A172 (cell line): ENCODE results near the gene TWIST1. TPM values are rescaled to one million over a fixed set of nuclear protein-coding genes. Genes with fewer than 3 reads are reported as not detected.

ENCODE experiments used
- DNase-seq: peaks from one replicate; pipeline ENCODE4 v3.0.0-alpha.2; 2015; ENCODE audit warnings: low spot score
- total RNA-seq: library from RNA; depleted of rRNA; stranded (reverse); fragments of >200 nt; shearing (Covaris generic); gene quantifications from 2 replicates; pipeline ENCODE4 v1.2.3, GENCODE V29; 2014; rRNA removed

Gene TWIST1
- total RNA-seq, 1 experiment from 2014 or later = 20.9 TPM

GRCh38 chr7:19097165-19098055 is 20.0 kb downstream of the TWIST1 start:
- no peak for DNase-seq

GRCh38 chr7:19095353-19095860 is 22.0 kb downstream of the TWIST1 start:
- no peak for DNase-seq

GRCh38 chr7:19094598-19095352 is 22.7 kb downstream of the TWIST1 start:
- no peak for DNase-seq

- no peak for DNase-seq
Measured at GRCh38 chr7:19094138-19094537, 23.3 kb downstream of the TWIST1 start.

- DNase-seq = no peak
Measured at GRCh38 chr7:19091550-19092200, 25.8 kb downstream of the TWIST1 start.

- no peak for DNase-seq
Measured at GRCh38 chr7:19090526-19090925, 26.9 kb downstream of the TWIST1 start.

GRCh38 chr7:19089797-19090196 is 27.6 kb downstream of the TWIST1 start:
- no peak for DNase-seq

GRCh38 chr7:19089378-19089777 is 28.1 kb downstream of the TWIST1 start:
- no peak for DNase-seq

- no peak for DNase-seq
Measured at GRCh38 chr7:19080093-19080492, 37.3 kb downstream of the TWIST1 start.

- peak; percentile 41 for DNase-seq
Measured at GRCh38 chr7:19079066-19079465, 38.4 kb downstream of the TWIST1 start.

- peak; percentile 10 for DNase-seq
Measured at GRCh38 chr7:19069842-19070241, 47.6 kb downstream of the TWIST1 start.

- no peak for DNase-seq
Measured at GRCh38 chr7:19066170-19066569, 51.3 kb downstream of the TWIST1 start.

Other genes with a start within 250 kb of the TWIST1 start
- gene FERD3L, start 27.8 kb upstream of the TWIST1 start, total RNA-seq = not detected in 2 replicates